Liver (tissue), 9 donors: ENCODE results near the gene COL4A4. TPM values are rescaled to one million over a fixed set of nuclear protein-coding genes. Genes with fewer than 3 reads are reported as not detected.

Experiments used
- DNase-seq: peaks from one replicate; pipeline ENCODE4 v3.0.0-alpha.2; 2017; ENCODE audit warnings: low spot score
- H3K27ac ChIP-seq, 2 donors: one replicate each; pipeline ENCODE4 v1.7.0; 2013; ENCODE audit warnings: inconsistent platforms in 2 of 2, low read length in 2 of 2, control low read depth in 1 of 2, low read depth in 1 of 2, mild to moderate bottlenecking in 1 of 2
- H3K27me3 ChIP-seq, 4 donors: one replicate each; pipeline versions ENCODE4 v1.6.1 to v1.7.0; 2013; ENCODE audit warnings: low read length in 3 of 4, inconsistent platforms in 1 of 4, mild to moderate bottlenecking in 1 of 4, moderate library complexity in 1 of 4; ENCODE audit not compliant: control insufficient read depth in 4 of 4, insufficient read depth in 4 of 4
- H3K36me3 ChIP-seq, 4 donors: one replicate each; pipeline versions ENCODE4 v1.6.1 to v1.7.0; 2013; ENCODE audit warnings: low read length in 3 of 4, mild to moderate bottlenecking in 3 of 4, low read depth in 1 of 4, moderate library complexity in 1 of 4; ENCODE audit not compliant: control insufficient read depth in 4 of 4, insufficient read depth in 3 of 4
- H3K4me1 ChIP-seq, 4 donors: one replicate each; pipeline versions ENCODE4 v1.6.1 to v1.7.0; 2013; ENCODE audit warnings: low read length in 3 of 4, mild to moderate bottlenecking in 3 of 4, moderate library complexity in 1 of 4; ENCODE audit not compliant: control insufficient read depth in 4 of 4, insufficient read depth in 4 of 4
- H3K4me3 ChIP-seq, 3 donors: one replicate each; pipeline versions ENCODE4 v1.6.1 to v1.7.0; 2013; ENCODE audit warnings: low read length in 3 of 3, control low read depth in 1 of 3, low read depth in 1 of 3, mild to moderate bottlenecking in 1 of 3
- H3K9ac ChIP-seq, 2 donors: one replicate each; pipeline ENCODE4 v1.7.0; 2013; ENCODE audit warnings: low read length in 2 of 2, mild to moderate bottlenecking in 2 of 2, moderate library complexity in 2 of 2, control low read depth in 1 of 2, low read depth in 1 of 2
- H3K9me3 ChIP-seq, 4 donors: one replicate each; pipeline versions ENCODE4 v1.6.1 to v1.7.0; 2013; ENCODE audit warnings: low read length in 3 of 4; ENCODE audit not compliant: control insufficient read depth in 4 of 4
- EGR1 ChIP-seq, 2 donors: IDR thresholded peaks; 2 replicates each; pipeline ENCODE4 v1.6.1; 2016 to 2018; ENCODE audit warnings: antibody characterized with exemption in 2 of 2, low read depth in 2 of 2
- FOXA2 ChIP-seq: IDR thresholded peaks from 2 replicates; pipeline ENCODE4 v1.6.1; 2016; ENCODE audit warnings: antibody characterized with exemption
- GABPA ChIP-seq, 2 donors: IDR thresholded peaks in 1 of 2; conservative IDR thresholded peaks in 1 of 2; 2 replicates each; pipeline ENCODE4 v1.6.1; 2016; ENCODE audit warnings: antibody characterized with exemption in 2 of 2, mild to moderate bottlenecking in 1 of 2, moderate library complexity in 1 of 2
- HNF4A ChIP-seq, 2 donors: conservative IDR thresholded peaks; 2 replicates each; pipeline ENCODE4 v1.6.1; 2016; ENCODE audit warnings: antibody characterized with exemption in 2 of 2, mild to moderate bottlenecking in 2 of 2
- HNF4G ChIP-seq: IDR thresholded peaks from 2 replicates; pipeline ENCODE4 v1.6.1; 2016; ENCODE audit warnings: antibody characterized with exemption
- JUND ChIP-seq, 2 donors: IDR thresholded peaks; 2 replicates each; pipeline ENCODE4 v1.6.1; 2016; ENCODE audit warnings: antibody characterized with exemption in 2 of 2
- RAD21 ChIP-seq, 2 donors: IDR thresholded peaks; 2 replicates each; pipeline ENCODE4 v1.6.1; 2016; ENCODE audit warnings: antibody characterized with exemption in 2 of 2, mild to moderate bottlenecking in 2 of 2
- REST ChIP-seq: IDR thresholded peaks from 2 replicates; pipeline ENCODE4 v1.6.1; 2016; ENCODE audit warnings: antibody characterized with exemption, mild to moderate bottlenecking
- RXRA ChIP-seq, 2 donors: IDR thresholded peaks; 2 replicates each; pipeline ENCODE4 v1.6.1; 2017 to 2018; ENCODE audit warnings: antibody characterized with exemption in 2 of 2, mild to moderate bottlenecking in 1 of 2
- SP1 ChIP-seq: IDR thresholded peaks from 2 replicates; pipeline ENCODE4 v1.6.1; 2018; ENCODE audit warnings: antibody characterized with exemption, mild to moderate bottlenecking
- TAF1 ChIP-seq: conservative IDR thresholded peaks from 2 replicates; pipeline ENCODE4 v1.6.1; 2016; ENCODE audit warnings: antibody characterized with exemption, mild to moderate bottlenecking
- ZBTB33 ChIP-seq: IDR thresholded peaks from 2 replicates; pipeline ENCODE4 v1.6.1; 2016; ENCODE audit warnings: antibody characterized with exemption
- WGBS: extraction: QIAGEN DNeasy Blood & Tissue Kit; methylation state at CpG from one replicate; pipeline ENCODE4 v1.1.7; 2013; 5-methylcytosine and 5-hydroxymethylcytosine counted together
- polyA plus RNA-seq, 2 donors: library from polyadenylated mRNA; stranded (reverse) in 1 of 2; unstranded in 1 of 2; fragments of 200-250 nt in 1 of 2; fragments of >200 nt in 1 of 2; fragmentation: Nextera tagmentation in 1 of 2; extraction: Ambion mirVana in 1 of 2; gene quantifications; one replicate each; pipeline versions ENCODE4 v1.2.1 to v1.2.3, GENCODE V29; 2013 to 2015
- total RNA-seq, 2 donors: library from RNA; depleted of rRNA; stranded (reverse); fragments of >200 nt; gene quantifications; one replicate each; pipeline ENCODE4 v1.2.3, GENCODE V29; 2014
- TF ChIP-seq, protein P1 (sequence below): fragments of 150-350 bp; IDR thresholded peaks from 2 replicates; pipeline ENCODE4 v1.5.1; 2017; ENCODE audit warnings: improper control_type of control experiment, low read depth, low read length; ENCODE audit not compliant: missing input control
- TF ChIP-seq, protein P2 (sequence below): IDR thresholded peaks from 2 replicates; pipeline ENCODE4 v1.6.1; 2016; ENCODE audit warnings: antibody characterized with exemption
- donor health status: healthy.
- donor health status: healthy.
- donor health status: healthy.
- donor health status: healthy.
- donor health status: healthy.

COL4A4 gene
- total and polyA plus RNA-seq, 4 donors, result 0.14 to 3.8 (median 0.82) TPM

- H3K9me3 ChIP-seq, result no peaks in the 10 kb centered on the region
- H3K27me3 ChIP-seq, result no peaks in the 10 kb centered on the region
- H3K4me3 ChIP-seq, result no peak overlapping the region
- DNase-seq, result peak; percentile 61
- H3K9ac ChIP-seq, result no peak overlapping the region
- WGBS, result 50% methylated on average over 16 of the region's 16 CpGs
- H3K4me1 ChIP-seq, result peaks cover 0 to 5% (median 0%) of the 10 kb centered on the region in 4 donors
- no peak overlapping the region for H3K27ac ChIP-seq
- no peak for TF ChIP-seq JUND (IDR thresholded peaks at IDR 0.05)
- TF ChIP-seq, protein P1, sequence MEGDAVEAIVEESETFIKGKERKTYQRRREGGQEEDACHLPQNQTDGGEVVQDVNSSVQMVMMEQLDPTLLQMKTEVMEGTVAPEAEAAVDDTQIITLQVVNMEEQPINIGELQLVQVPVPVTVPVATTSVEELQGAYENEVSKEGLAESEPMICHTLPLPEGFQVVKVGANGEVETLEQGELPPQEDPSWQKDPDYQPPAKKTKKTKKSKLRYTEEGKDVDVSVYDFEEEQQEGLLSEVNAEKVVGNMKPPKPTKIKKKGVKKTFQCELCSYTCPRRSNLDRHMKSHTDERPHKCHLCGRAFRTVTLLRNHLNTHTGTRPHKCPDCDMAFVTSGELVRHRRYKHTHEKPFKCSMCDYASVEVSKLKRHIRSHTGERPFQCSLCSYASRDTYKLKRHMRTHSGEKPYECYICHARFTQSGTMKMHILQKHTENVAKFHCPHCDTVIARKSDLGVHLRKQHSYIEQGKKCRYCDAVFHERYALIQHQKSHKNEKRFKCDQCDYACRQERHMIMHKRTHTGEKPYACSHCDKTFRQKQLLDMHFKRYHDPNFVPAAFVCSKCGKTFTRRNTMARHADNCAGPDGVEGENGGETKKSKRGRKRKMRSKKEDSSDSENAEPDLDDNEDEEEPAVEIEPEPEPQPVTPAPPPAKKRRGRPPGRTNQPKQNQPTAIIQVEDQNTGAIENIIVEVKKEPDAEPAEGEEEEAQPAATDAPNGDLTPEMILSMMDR, result peak; percentile 35
- peak; percentile 33 to 64 for TF ChIP-seq RAD21 (IDR thresholded peaks at IDR 0.05)
- H3K36me3 ChIP-seq, result no peaks in the 10 kb centered on the region
Measured at GRCh38 chr2:227033471-227034148, 130.4 kb downstream of the COL4A4 start.

GRCh38 chr2:227031379-227031778, 132.6 kb downstream of the COL4A4 start:
- Histone ChIP-seq H3K27ac (no peak overlapping the region), H3K4me1 (peaks cover 0 to 5% (median under 1%) of the 10 kb centered on the region in 4 donors), H3K27me3 (no peaks in the 10 kb centered on the region), H3K36me3 (no peaks in the 10 kb centered on the region), H3K4me3 (no peak overlapping the region), H3K9me3 (no peaks in the 10 kb centered on the region), H3K9ac (no peak overlapping the region)
- TF ChIP-seq FOXA2 (no peak), GABPA (IDR thresholded peaks at IDR 0.05 in 1 of 2, conservative IDR thresholded peaks at IDR 0.05 in 1 of 2) (no peak), RXRA (IDR thresholded peaks at IDR 0.05) (no peak), RAD21 (IDR thresholded peaks at IDR 0.05) (no peak), TAF1 (no peak), JUND (IDR thresholded peaks at IDR 0.05) (no peak), ZBTB33 (no peak)
- TF ChIP-seq, protein P1, result no peak
- 64% methylated on average over 3 of the region's 3 CpGs for WGBS
- DNase-seq, result no peak

- no peaks in the 10 kb centered on the region for H3K27me3 ChIP-seq
- H3K36me3 ChIP-seq, result no peaks in the 10 kb centered on the region
- no peak overlapping the region for H3K27ac ChIP-seq
- WGBS, result 86% methylated on average over 2 of the region's 2 CpGs
- no peak overlapping the region for H3K9ac ChIP-seq
- no peak overlapping the region for H3K4me3 ChIP-seq
- DNase-seq, result no peak
- H3K4me1 ChIP-seq, result peaks cover 0 to 5% (median under 1%) of the 10 kb centered on the region in 4 donors
- H3K9me3 ChIP-seq, result no peaks in the 10 kb centered on the region
- TF ChIP-seq ZBTB33 (no peak), REST (no peak), TAF1 (no peak), HNF4A (conservative IDR thresholded peaks at IDR 0.05) (no peak), EGR1 (IDR thresholded peaks at IDR 0.05; ENCODE audit: low read depth in 2 of 2) (no peak), RXRA (IDR thresholded peaks at IDR 0.05) (no peak), FOXA2 (no peak), HNF4G (no peak), SP1 (no peak)
- TF ChIP-seq, protein P2, sequence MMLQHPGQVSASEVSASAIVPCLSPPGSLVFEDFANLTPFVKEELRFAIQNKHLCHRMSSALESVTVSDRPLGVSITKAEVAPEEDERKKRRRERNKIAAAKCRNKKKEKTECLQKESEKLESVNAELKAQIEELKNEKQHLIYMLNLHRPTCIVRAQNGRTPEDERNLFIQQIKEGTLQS, result no peak
Measured at GRCh38 chr2:227030789-227031188, 133.2 kb downstream of the COL4A4 start.
